PC-9 (cell line): ENCODE results near the gene GIPR. TPM values are rescaled to one million over a fixed set of nuclear protein-coding genes. Genes with fewer than 3 reads are reported as not detected.

Experiments used
- BruUV-seq: library from RNA; stranded (reverse); fragments of 400-500 nt; replicated peaks from 2 replicates; lab custom pipeline; 2021; lab: Mats Ljungman, UMichigan
- CTCF ChIA-PET: fragments of 300-600 bp; sonication (Branson Sonifier 250); formaldehyde crosslinking; loops from one replicate; lab custom pipeline; 2022; ENCODE audit warnings: antibody characterized with exemption; lab: Charles Lee
- POLR2A ChIA-PET: fragments of 300-600 bp; sonication (Branson Sonifier 250); formaldehyde crosslinking; loops from one replicate; lab custom pipeline; 2022; ENCODE audit warnings: antibody characterized with exemption; ENCODE audit not compliant: unreplicated experiment; lab: Charles Lee
- DNase-seq, 2 experiments: peaks; one replicate each; pipeline versions ENCODE4 v3.0.0 to v3.0.0-alpha.2; 2015 to 2022; ENCODE audit warnings: mixed read lengths in 1 of 2
- H2AFZ ChIP-seq: fragments of 200-600 bp; sonication (generic); 2 replicates; pipeline ENCODE4 v1.8.1; 2017; ENCODE audit warnings: antibody characterized with exemption
- H3F3A ChIP-seq: fragments of 200-600 bp; sonication (generic); 2 replicates; pipeline ENCODE4 v1.8.1; 2017; ENCODE audit warnings: antibody characterized with exemption, mild to moderate bottlenecking, low read depth; ENCODE audit not compliant: insufficient read depth
- H3K27ac ChIP-seq: fragments of 200-600 bp; sonication (generic); 2 replicates; pipeline ENCODE4 v1.6.1; 2016; ENCODE audit warnings: mixed run types
- H3K27me3 ChIP-seq: fragments of 200-600 bp; sonication (generic); 2 replicates; pipeline ENCODE4 v1.6.1; 2016; ENCODE audit warnings: low read depth, mixed run types; ENCODE audit not compliant: insufficient read depth
- H3K36me3 ChIP-seq: fragments of 200-600 bp; sonication (generic); 2 replicates; pipeline ENCODE4 v1.6.1; 2016; ENCODE audit warnings: low read depth, mixed run types
- H3K4me1 ChIP-seq: fragments of 200-600 bp; sonication (generic); replicated peaks from 2 replicates; pipeline ENCODE4 v1.6.1; 2016; ENCODE audit warnings: mixed run types; ENCODE audit not compliant: insufficient read depth
- H3K4me2 ChIP-seq: fragments of 200-600 bp; sonication (generic); 2 replicates; pipeline ENCODE4 v1.6.1; 2017; ENCODE audit warnings: mixed run types
- H3K4me3 ChIP-seq: fragments of 200-600 bp; sonication (generic); 2 replicates; pipeline ENCODE4 v1.6.1; 2016; ENCODE audit warnings: mixed run types
- H3K79me2 ChIP-seq: fragments of 200-600 bp; sonication (generic); 2 replicates; pipeline ENCODE4 v1.6.1; 2017; ENCODE audit warnings: low read depth, mixed run types
- H3K9me2 ChIP-seq: fragments of 200-600 bp; sonication (generic); 2 replicates; pipeline ENCODE4 v1.8.1; 2017; ENCODE audit warnings: mild to moderate bottlenecking; ENCODE audit not compliant: insufficient read depth
- H3K9me3 ChIP-seq: fragments of 200-600 bp; sonication (generic); 2 replicates; pipeline ENCODE4 v1.8.1; 2016; ENCODE audit warnings: low read depth; ENCODE audit not compliant: insufficient read depth
- H4K20me1 ChIP-seq: fragments of 200-600 bp; sonication (generic); 2 replicates; pipeline ENCODE4 v1.8.1; 2017; ENCODE audit not compliant: insufficient read depth
- CTCF ChIP-seq: fragments of 200-600 bp; sonication (generic); conservative IDR thresholded peaks from 2 replicates; pipeline ENCODE4 v1.6.1; 2017; ENCODE audit warnings: mixed run types, antibody characterized with exemption, mild to moderate bottlenecking, moderate library complexity
- EZH2 ChIP-seq: fragments of 200-600 bp; sonication (generic); IDR thresholded peaks from 2 replicates; pipeline ENCODE4 v1.8.0; 2017; ENCODE audit warnings: antibody characterized with exemption, low read depth
- intact Hi-C: fragments of 100-400 bp; cut with micrococcal nuclease; formaldehyde crosslinking; loops from one replicate; pipeline ENCODE4 v1.10.0; 2022; ENCODE audit not compliant: unreplicated experiment
- total RNA-seq: library from RNA; stranded (reverse); gene quantifications from 2 replicates; pipeline ENCODE4 v1.2.3, GENCODE V29; 2021

GIPR gene
- total RNA-seq, 1 experiment from 2014 or later, result 5.8 TPM

GRCh38 chr19:45636275-45636674 is 31.7 kb upstream of the GIPR start:
- no peaks in the 10 kb centered on the region for H3K27me3 ChIP-seq
- peaks cover 44% of the 10 kb centered on the region for H3K4me1 ChIP-seq
- TF ChIP-seq CTCF (no peak), EZH2 (no peak)
- no TSS peak for BruUV-seq
- H3K9me3 ChIP-seq, result no peaks in the 10 kb centered on the region
- no peak for DNase-seq
- no peaks in the 10 kb centered on the region for H3K9me2 ChIP-seq
- ChIA-PET CTCF (no interaction called here), POLR2A (no interaction called here)
- H3K36me3 ChIP-seq, result no peaks in the 10 kb centered on the region
- no peak overlapping the region for H3K27ac ChIP-seq
- H3F3A ChIP-seq, result peaks cover 52% of the 10 kb centered on the region
- H2AFZ ChIP-seq, result no peak overlapping the region
- no peak overlapping the region for H3K4me2 ChIP-seq
- no peaks in the 10 kb centered on the region; the same call in 1 of the 2 replicates for H3K79me2 ChIP-seq
- intact Hi-C loops, result no loop called here
- no peak overlapping the region for H3K4me3 ChIP-seq
- no peaks in the 10 kb centered on the region for H4K20me1 ChIP-seq

- Histone ChIP-seq H4K20me1 (no peaks in the 10 kb centered on the region), H3K4me2 (no peak overlapping the region), H3K9me2 (no peaks in the 10 kb centered on the region), H3K27me3 (no peaks in the 10 kb centered on the region), H3K36me3 (no peaks in the 10 kb centered on the region), H3K27ac (no peak overlapping the region), H3F3A (peaks cover 52% of the 10 kb centered on the region), H3K79me2 (no peaks in the 10 kb centered on the region; the same call in 1 of the 2 replicates), H3K4me1 (peaks cover 40% of the 10 kb centered on the region), H2AFZ (no peak overlapping the region), H3K4me3 (no peak overlapping the region), H3K9me3 (no peaks in the 10 kb centered on the region)
- no peak for DNase-seq
- CTCF ChIA-PET, result interaction anchor here (0.8 kb wide), 1 partner anchor 43 kb away, joined by 4 read pairs; no protein-coding TSS in a partner anchor
- TF ChIP-seq EZH2 (no peak), CTCF (no peak)
- POLR2A ChIA-PET, result no interaction called here
- no TSS peak for BruUV-seq
- intact Hi-C loops, result no loop called here
Observed at GRCh38 chr19:45636902-45637301, 31.1 kb upstream of the GIPR start.

GRCh38 chr19:45637890-45638667 is 29.9 kb upstream of the GIPR start:
- H3K4me2 ChIP-seq, result peak overlapping the region; percentile 86
- no peaks in the 10 kb centered on the region for H3K36me3 ChIP-seq
- TF ChIP-seq EZH2, result no peak
- no TSS peak for BruUV-seq
- H3K4me3 ChIP-seq, result peak overlapping the region; percentile 77; the same call in 1 of the 2 replicates
- H3K4me1 ChIP-seq, result peaks cover 39% of the 10 kb centered on the region
- no peaks in the 10 kb centered on the region for H4K20me1 ChIP-seq
- intact Hi-C loops, result no loop called here
- H3K79me2 ChIP-seq, result no peaks in the 10 kb centered on the region; the same call in 1 of the 2 replicates
- no peak overlapping the region for H3K27ac ChIP-seq
- no peaks in the 10 kb centered on the region for H3K27me3 ChIP-seq
- no peaks in the 10 kb centered on the region for H3K9me3 ChIP-seq
- H2AFZ ChIP-seq, result no peak overlapping the region
- peaks cover 55% of the 10 kb centered on the region for H3F3A ChIP-seq
- ChIA-PET CTCF (interaction anchor here (0.5 kb wide), 1 partner anchor 7 kb away, joined by 12 read pairs; no protein-coding TSS in a partner anchor), POLR2A (interaction anchor here (0.5 kb wide), 1 partner anchor 9 kb away, joined by 4 read pairs; no protein-coding TSS in a partner anchor)
- DNase-seq, result peak in 1 of 2 experiments; percentile 44
- H3K9me2 ChIP-seq, result no peaks in the 10 kb centered on the region
